GM12892 (cell line): Measurements from ENCODE around the gene CERS4.
"Not testable (repeated sequence)": the region's sequence is repeated elsewhere in the genome, so short reads cannot be mapped to it uniquely, and the experiment has no call there.

Experiments
- DNase-seq: peaks from one replicate; pipeline ENCODE4 v3.0.0; 2011; ENCODE audit not compliant: insufficient read length
- FAIRE-seq: peaks from 2 replicates; lab custom pipeline; 2011; peaks lifted over from hg19 to GRCh38; lab: Jason Lieb, UNC
- POLR2A ChIP-seq: IDR thresholded peaks from 2 replicates; pipeline ENCODE4 v1.6.1; 2011; ENCODE audit warnings: low read depth, low read length, control low read depth
- POLR2AphosphoS5 ChIP-seq: IDR thresholded peaks from 2 replicates; pipeline ENCODE4 v1.6.1; 2011; ENCODE audit warnings: low read depth, low read length, control low read depth
- TAF1 ChIP-seq: IDR thresholded peaks from 2 replicates; pipeline ENCODE4 v1.6.1; 2011; ENCODE audit warnings: low read depth, mild to moderate bottlenecking, control low read depth, low read length, borderline replicate concordance

Gene CERS4

GRCh38 chr19:8262431-8262830 is 53.3 kb downstream of the CERS4 start:
- DNase-seq (no peak), FAIRE-seq (no peak)
- TF ChIP-seq POLR2A (no peak), POLR2AphosphoS5 (no peak), TAF1 (no peak)

- DNase-seq, FAIRE-seq: not testable (repeated sequence)
These were observed 55.1 kb downstream of the CERS4 start for GRCh38 chr19:8264248-8264647.

- DNase-seq = no peak
- TF ChIP-seq POLR2AphosphoS5 (no peak), POLR2A (no peak), TAF1 (no peak)
- FAIRE-seq = no peak
These were observed 56.7 kb downstream of the CERS4 start for GRCh38 chr19:8265872-8266271.

- no peak for FAIRE-seq
- TF ChIP-seq POLR2A = no peak
- DNase-seq = no peak
These were observed 60.6 kb downstream of the CERS4 start for GRCh38 chr19:8269724-8270123.

- not testable (repeated sequence) for DNase-seq
- peak; percentile 84 for FAIRE-seq
These were observed 67.3 kb downstream of the CERS4 start for GRCh38 chr19:8276508-8276907.

- DNase-seq, FAIRE-seq: not testable (repeated sequence)
These were observed 82.2 kb downstream of the CERS4 start for GRCh38 chr19:8291337-8291736.

GRCh38 chr19:8302357-8302691 is 93.2 kb downstream of the CERS4 start:
- TF ChIP-seq POLR2AphosphoS5 = no peak
- no peak for TF ChIP-seq TAF1
- no peak for TF ChIP-seq POLR2A
- no peak for DNase-seq
- FAIRE-seq = no peak

GRCh38 chr19:8302734-8303133 is 93.6 kb downstream of the CERS4 start:
- TF ChIP-seq TAF1 (no peak), POLR2A (no peak), POLR2AphosphoS5 (no peak)
- DNase-seq = no peak
- no peak for FAIRE-seq

GRCh38 chr19:8304841-8305621 is 95.9 kb downstream of the CERS4 start:
- FAIRE-seq (no peak), DNase-seq (no peak)
- TF ChIP-seq POLR2AphosphoS5 = no peak
- no peak for TF ChIP-seq POLR2A
- no peak for TF ChIP-seq TAF1

GRCh38 chr19:8305798-8306197 is 96.6 kb downstream of the CERS4 start:
- no peak for FAIRE-seq
- DNase-seq = no peak
- no peak for TF ChIP-seq POLR2A
- TF ChIP-seq POLR2AphosphoS5 = no peak
- TF ChIP-seq TAF1 = no peak

GRCh38 chr19:8306235-8307054 is 97.3 kb downstream of the CERS4 start:
- TF ChIP-seq POLR2AphosphoS5 = no peak
- TF ChIP-seq TAF1 = no peak
- no peak for TF ChIP-seq POLR2A
- DNase-seq (no peak), FAIRE-seq (no peak)

GRCh38 chr19:8307400-8307964 is 98.3 kb downstream of the CERS4 start:
- TF ChIP-seq TAF1 (no peak), POLR2AphosphoS5 (no peak), POLR2A (no peak)
- no peak for FAIRE-seq
- no peak for DNase-seq
